OCI-LY1 (cell line): ENCODE results near the gene GADD45B.

Experiments used
- H2AFZ ChIP-seq: fragments of 200-600 bp; sonication (generic), shearing (Covaris generic); 2 replicates; pipeline ENCODE4 v1.6.0; 2014; ENCODE audit warnings: antibody characterized with exemption, mild to moderate bottlenecking, low read length
- H3F3A ChIP-seq: fragments of 200-600 bp; sonication (generic), shearing (Covaris generic); 2 replicates; pipeline ENCODE4 v1.6.0; 2014; ENCODE audit warnings: mild to moderate bottlenecking, antibody characterized with exemption, low read length, moderate library complexity; ENCODE audit not compliant: insufficient read depth
- H3K27ac ChIP-seq: fragments of 200-600 bp; sonication (generic); 2 replicates; pipeline ENCODE4 v1.5.1; 2014; ENCODE audit warnings: low read length, mixed run types, mild to moderate bottlenecking, low read depth; ENCODE audit not compliant: poor library complexity, severe bottlenecking
- H3K27me3 ChIP-seq: fragments of 200-600 bp; sonication (generic); 2 replicates; pipeline ENCODE4 v1.6.0; 2014; ENCODE audit warnings: antibody characterized with exemption, mild to moderate bottlenecking, low read length, moderate library complexity; ENCODE audit not compliant: insufficient read depth
- H3K36me3 ChIP-seq: fragments of 200-600 bp; sonication (generic); 2 replicates; pipeline ENCODE4 v1.6.1; 2014; ENCODE audit warnings: mild to moderate bottlenecking, antibody characterized with exemption, low read length, moderate library complexity, mixed read lengths; ENCODE audit not compliant: insufficient read depth
- H3K4me1 ChIP-seq: fragments of 200-600 bp; sonication (generic); 2 replicates; pipeline ENCODE4 v1.5.1; 2014; ENCODE audit warnings: mild to moderate bottlenecking, low read length, moderate library complexity; ENCODE audit not compliant: insufficient read depth, severe bottlenecking
- H3K4me2 ChIP-seq: fragments of 200-600 bp; sonication (generic), shearing (Covaris generic); 2 replicates; pipeline ENCODE4 v1.6.1; 2014; ENCODE audit warnings: low read length
- H3K4me3 ChIP-seq: fragments of 200-600 bp; sonication (generic); 2 replicates; pipeline ENCODE4 v1.5.1; 2014; ENCODE audit warnings: low read length, low read depth, mild to moderate bottlenecking, mixed read lengths; ENCODE audit not compliant: poor library complexity, severe bottlenecking
- H3K79me2 ChIP-seq: fragments of 200-600 bp; shearing (Covaris generic); 2 replicates; pipeline ENCODE4 v1.6.1; 2016; ENCODE audit warnings: mixed run types, low read length, mixed read lengths; ENCODE audit not compliant: insufficient read depth
- H3K9ac ChIP-seq: fragments of 200-600 bp; sonication (generic), shearing (Covaris generic); 2 replicates; pipeline ENCODE4 v1.6.1; 2014; ENCODE audit warnings: mild to moderate bottlenecking, low read length, mixed read lengths
- H3K9me2 ChIP-seq: fragments of 200-600 bp; sonication (generic), shearing (Covaris generic); 2 replicates; pipeline ENCODE4 v1.6.1; 2014; ENCODE audit warnings: low read depth, mild to moderate bottlenecking, low read length, mixed read lengths
- H3K9me3 ChIP-seq: fragments of 200-600 bp; shearing (Covaris generic); 2 replicates; pipeline ENCODE4 v1.6.1; 2014; ENCODE audit warnings: low read length, mixed read lengths
- H4K20me1 ChIP-seq: fragments of 200-600 bp; sonication (generic), shearing (Covaris generic); 2 replicates; pipeline ENCODE4 v1.6.0; 2016; ENCODE audit warnings: mild to moderate bottlenecking, low read length; ENCODE audit not compliant: insufficient read depth
- EZH2 ChIP-seq: fragments of 200-600 bp; sonication (generic), shearing (Covaris generic); IDR thresholded peaks from 2 replicates; pipeline ENCODE4 v1.8.0; 2017; ENCODE audit warnings: borderline replicate concordance, mixed run types, mild to moderate bottlenecking, antibody characterized with exemption, low read length, moderate library complexity, mixed read lengths
- TF ChIP-seq, protein P1 (sequence below): fragments of 200-600 bp; sonication (generic), shearing (Covaris generic); IDR thresholded peaks from 2 replicates; pipeline ENCODE4 v1.5.1; 2017; ENCODE audit warnings: mild to moderate bottlenecking, antibody characterized with exemption, low read length, moderate library complexity, mixed read lengths

GADD45B gene

DNA sequence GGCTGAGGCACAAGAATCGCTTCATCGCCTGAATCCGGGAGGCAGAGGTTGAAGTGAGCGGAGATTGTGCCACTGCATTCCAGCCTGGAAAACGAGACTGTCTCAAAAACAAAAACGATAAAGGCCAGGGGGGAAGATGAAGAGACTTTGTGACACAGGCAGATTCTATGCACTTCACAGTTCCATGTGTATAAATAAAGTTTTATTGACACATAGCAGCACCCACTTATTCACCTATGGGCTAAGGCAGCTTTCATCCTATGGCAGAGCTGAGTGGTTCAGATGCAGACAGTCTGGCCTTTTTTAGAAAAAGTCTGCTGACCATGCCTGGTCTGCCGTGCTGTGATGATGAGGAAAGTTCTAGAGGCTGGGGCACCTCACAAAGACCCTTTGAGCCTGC lies 24.8 kb upstream of the GADD45B start:
- TF ChIP-seq, protein P1, sequence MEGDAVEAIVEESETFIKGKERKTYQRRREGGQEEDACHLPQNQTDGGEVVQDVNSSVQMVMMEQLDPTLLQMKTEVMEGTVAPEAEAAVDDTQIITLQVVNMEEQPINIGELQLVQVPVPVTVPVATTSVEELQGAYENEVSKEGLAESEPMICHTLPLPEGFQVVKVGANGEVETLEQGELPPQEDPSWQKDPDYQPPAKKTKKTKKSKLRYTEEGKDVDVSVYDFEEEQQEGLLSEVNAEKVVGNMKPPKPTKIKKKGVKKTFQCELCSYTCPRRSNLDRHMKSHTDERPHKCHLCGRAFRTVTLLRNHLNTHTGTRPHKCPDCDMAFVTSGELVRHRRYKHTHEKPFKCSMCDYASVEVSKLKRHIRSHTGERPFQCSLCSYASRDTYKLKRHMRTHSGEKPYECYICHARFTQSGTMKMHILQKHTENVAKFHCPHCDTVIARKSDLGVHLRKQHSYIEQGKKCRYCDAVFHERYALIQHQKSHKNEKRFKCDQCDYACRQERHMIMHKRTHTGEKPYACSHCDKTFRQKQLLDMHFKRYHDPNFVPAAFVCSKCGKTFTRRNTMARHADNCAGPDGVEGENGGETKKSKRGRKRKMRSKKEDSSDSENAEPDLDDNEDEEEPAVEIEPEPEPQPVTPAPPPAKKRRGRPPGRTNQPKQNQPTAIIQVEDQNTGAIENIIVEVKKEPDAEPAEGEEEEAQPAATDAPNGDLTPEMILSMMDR: no peak
- no peak for TF ChIP-seq EZH2
- no peak overlapping the region for H3K4me3 ChIP-seq
- H3K27me3 ChIP-seq: no peaks in the 10 kb centered on the region
- no peaks in the 10 kb centered on the region for H3K9me3 ChIP-seq
- H3K4me2 ChIP-seq: no peak overlapping the region
- H3K27ac ChIP-seq: no peak overlapping the region
- H2AFZ ChIP-seq: no peak overlapping the region
- H3K79me2 ChIP-seq: peaks cover 47% of the 10 kb centered on the region
- H4K20me1 ChIP-seq: no peaks in the 10 kb centered on the region
- peaks cover 14% of the 10 kb centered on the region; the same call in 1 of the 2 replicates for H3K36me3 ChIP-seq
- H3K4me1 ChIP-seq: peaks cover 42% of the 10 kb centered on the region
- no peaks in the 10 kb centered on the region for H3K9me2 ChIP-seq
- no peak overlapping the region for H3K9ac ChIP-seq
- no peaks in the 10 kb centered on the region for H3F3A ChIP-seq

- peaks cover 36% of the 10 kb centered on the region for H3K4me1 ChIP-seq
- no peak overlapping the region for H3K4me3 ChIP-seq
- H3K27me3 ChIP-seq: no peaks in the 10 kb centered on the region
- peaks cover 52% of the 10 kb centered on the region for H3K79me2 ChIP-seq
- H3K9me2 ChIP-seq: no peaks in the 10 kb centered on the region
- no peak overlapping the region for H2AFZ ChIP-seq
- no peaks in the 10 kb centered on the region for H3K9me3 ChIP-seq
- H3K9ac ChIP-seq: no peak overlapping the region
- peaks cover 14% of the 10 kb centered on the region; the same call in 1 of the 2 replicates for H3K36me3 ChIP-seq
- no peaks in the 10 kb centered on the region for H3F3A ChIP-seq
- no peak overlapping the region for H3K27ac ChIP-seq
- TF ChIP-seq, protein P1: no peak
- no peak for TF ChIP-seq EZH2
- H3K4me2 ChIP-seq: no peak overlapping the region
- no peaks in the 10 kb centered on the region for H4K20me1 ChIP-seq
These were observed 24.2 kb upstream of the GADD45B start for GRCh38 chr19:2451741-2452140.

DNA sequence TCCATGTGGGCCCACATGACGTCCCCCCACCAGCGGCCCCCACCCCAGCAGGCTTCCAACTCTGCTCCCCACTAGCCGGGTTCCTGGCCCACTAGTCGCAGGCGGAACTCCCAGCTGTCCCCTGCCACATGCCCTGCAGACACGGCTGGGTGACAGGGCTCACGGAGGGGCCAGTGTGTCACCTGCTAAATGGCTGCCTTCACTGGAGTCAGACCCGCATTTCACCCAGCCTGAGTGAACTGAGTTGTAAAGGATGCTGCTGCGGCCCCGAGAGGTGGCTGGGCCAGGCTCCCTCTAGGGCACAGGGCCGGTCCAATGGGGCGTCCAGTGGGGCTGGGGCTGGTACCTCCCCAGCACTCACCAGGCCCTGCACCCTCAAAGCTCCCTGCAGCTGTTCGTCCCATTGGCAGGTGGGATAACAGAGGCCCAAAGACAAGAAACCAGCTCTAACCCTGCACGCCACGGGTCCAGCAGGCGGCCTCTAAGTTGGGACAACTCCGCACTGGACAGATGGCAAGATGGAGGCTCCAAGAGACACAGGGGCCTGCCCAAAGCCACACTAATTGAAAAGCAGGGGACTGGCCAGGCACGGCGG lies 22.4 kb upstream of the GADD45B start:
- peaks cover 52% of the 10 kb centered on the region for H3K79me2 ChIP-seq
- H3K4me1 ChIP-seq: peaks cover 30% of the 10 kb centered on the region
- no peaks in the 10 kb centered on the region for H3K9me2 ChIP-seq
- H3F3A ChIP-seq: no peaks in the 10 kb centered on the region
- no peak for TF ChIP-seq EZH2
- TF ChIP-seq, protein P1: no peak
- H4K20me1 ChIP-seq: no peaks in the 10 kb centered on the region
- no peak overlapping the region for H3K4me3 ChIP-seq
- no peak overlapping the region for H2AFZ ChIP-seq
- no peaks in the 10 kb centered on the region for H3K9me3 ChIP-seq
- peaks cover 14% of the 10 kb centered on the region; the same call in 1 of the 2 replicates for H3K36me3 ChIP-seq
- no peaks in the 10 kb centered on the region for H3K27me3 ChIP-seq
- H3K9ac ChIP-seq: no peak overlapping the region
- peak overlapping the region; percentile 20 for H3K27ac ChIP-seq
- peak overlapping the region; percentile 19; the same call in 1 of the 2 replicates for H3K4me2 ChIP-seq
